ENCODE measurements around the gene MORN1.

MORN1 gene

GRCh38 chr1:2304921-2305681 is 86.3 kb downstream of the MORN1 start:
- no peak for DNase-seq (ENCODE audit: low spot score)
- no peak for TF ChIP-seq CTCF (IDR thresholded peaks at IDR 0.05; ENCODE audit: extremely low read depth, insufficient read depth, missing control alignments)
- in situ Hi-C loops (cut with MboI; ENCODE audit: low pct_unique_long_range_greater_than_20kb, low sequenced_read_pairs, unreplicated experiment): no loop called here

- no peak for TF ChIP-seq CTCF (IDR thresholded peaks at IDR 0.05; ENCODE audit: extremely low read depth, insufficient read depth, missing control alignments)
- in situ Hi-C loops (cut with MboI; ENCODE audit: low pct_unique_long_range_greater_than_20kb, low sequenced_read_pairs, unreplicated experiment): no loop called here
- no peak for DNase-seq (ENCODE audit: low spot score)
Observed at GRCh38 chr1:2304282-2304681, 87.1 kb downstream of the MORN1 start.

DNA sequence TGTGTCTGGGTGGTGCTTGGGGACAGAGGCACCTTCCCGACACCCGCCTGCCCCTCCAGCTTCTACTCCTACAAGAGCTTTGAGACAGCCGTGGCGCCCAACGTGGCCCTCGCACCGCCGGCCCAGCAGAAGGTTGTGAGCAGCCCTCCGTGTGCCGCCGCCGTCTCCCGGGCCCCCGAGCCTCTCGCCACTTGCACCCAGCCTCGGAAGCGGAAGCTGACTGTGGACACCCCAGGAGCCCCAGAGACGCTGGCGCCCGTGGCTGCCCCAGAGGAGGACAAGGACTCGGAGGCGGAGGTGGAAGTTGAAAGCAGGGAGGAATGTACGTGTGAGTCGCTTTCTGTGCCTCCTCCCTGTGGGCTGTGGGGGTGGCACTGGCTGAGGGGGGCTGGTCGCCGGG is 87.6 kb downstream of the MORN1 start:
- in situ Hi-C loops (cut with MboI; ENCODE audit: low pct_unique_long_range_greater_than_20kb, low sequenced_read_pairs, unreplicated experiment): no loop called here
- DNase-seq (ENCODE audit: low spot score): no peak
- no peak for TF ChIP-seq CTCF (IDR thresholded peaks at IDR 0.05; ENCODE audit: extremely low read depth, insufficient read depth, missing control alignments)

GRCh38 chr1:2303016-2303775 is 88.2 kb downstream of the MORN1 start:
- no peak for DNase-seq (ENCODE audit: low spot score)
- in situ Hi-C loops (cut with MboI; ENCODE audit: low pct_unique_long_range_greater_than_20kb, low sequenced_read_pairs, unreplicated experiment): no loop called here
- no peak for TF ChIP-seq CTCF (IDR thresholded peaks at IDR 0.05; ENCODE audit: extremely low read depth, insufficient read depth, missing control alignments)

DNA sequence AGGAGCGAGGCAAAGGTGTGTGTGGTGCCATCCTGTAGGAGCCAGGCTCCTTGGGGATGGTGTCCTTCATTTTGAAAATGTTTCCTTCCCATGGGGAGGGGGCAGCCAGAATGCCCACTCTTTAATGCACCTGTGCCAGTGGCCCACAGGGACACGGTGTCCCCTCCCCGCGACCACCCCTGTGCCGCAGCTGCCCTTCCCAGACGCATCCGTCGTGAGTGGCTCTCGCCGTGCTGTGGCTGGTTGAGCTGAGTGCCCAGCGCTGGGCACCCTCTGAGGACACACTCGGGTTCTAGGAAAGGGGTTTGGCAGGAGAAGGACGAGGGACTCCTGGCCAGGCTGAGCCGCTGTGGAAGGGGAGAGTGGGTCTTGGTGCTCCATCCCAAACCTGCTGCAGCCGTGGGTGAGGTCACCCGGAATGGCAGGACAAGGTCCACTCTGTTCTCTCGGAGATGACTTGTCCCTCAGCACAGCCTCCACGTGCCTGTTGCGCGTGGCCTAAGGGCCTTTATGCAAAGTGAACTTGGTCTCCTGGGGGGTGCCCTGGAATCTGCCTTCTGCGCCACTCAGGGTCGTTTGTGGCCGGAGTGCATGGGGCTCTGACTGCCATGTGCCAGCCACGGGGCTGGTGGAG is 88.9 kb downstream of the MORN1 start:
- in situ Hi-C loops (cut with MboI; ENCODE audit: low pct_unique_long_range_greater_than_20kb, low sequenced_read_pairs, unreplicated experiment): no loop called here
- no peak for TF ChIP-seq CTCF (IDR thresholded peaks at IDR 0.05; ENCODE audit: extremely low read depth, insufficient read depth, missing control alignments)
- no peak for DNase-seq (ENCODE audit: low spot score)

DNA sequence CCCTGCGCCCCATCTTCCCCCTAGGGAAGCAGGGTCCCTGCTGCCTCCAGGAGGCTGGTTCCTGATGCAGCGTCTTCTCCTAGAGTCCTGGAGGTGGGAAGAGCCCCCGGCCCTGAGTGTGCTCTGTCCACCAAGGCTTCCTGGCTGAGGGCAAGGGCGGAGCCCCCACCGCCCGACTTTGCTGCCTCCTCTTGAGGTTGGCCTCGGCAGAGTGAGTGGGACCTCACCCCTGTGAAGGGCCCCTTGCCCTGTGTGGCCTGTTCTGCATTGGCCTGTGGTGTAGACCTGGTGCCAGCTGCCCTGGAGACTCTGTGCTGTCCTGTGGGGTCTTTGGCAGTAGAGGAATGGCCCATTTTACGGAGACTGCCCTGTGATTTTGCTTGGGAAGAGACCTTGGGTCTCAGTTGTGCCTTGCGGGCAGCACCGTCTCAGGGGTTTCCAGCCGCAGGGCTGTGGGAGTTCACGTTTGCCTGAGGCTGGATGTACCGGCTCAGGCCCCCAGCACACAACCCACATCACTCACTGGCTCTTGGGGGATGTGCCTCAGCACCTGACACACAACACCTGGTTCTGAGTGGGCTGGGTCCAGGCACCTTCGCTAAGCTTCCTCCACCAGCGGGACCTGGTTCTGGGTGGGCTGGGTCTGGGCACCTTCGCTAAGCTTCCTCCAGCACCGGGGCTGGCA is 89.6 kb downstream of the MORN1 start:
- no peak for DNase-seq (ENCODE audit: low spot score)
- in situ Hi-C loops (cut with MboI; ENCODE audit: low pct_unique_long_range_greater_than_20kb, low sequenced_read_pairs, unreplicated experiment): no loop called here
- no peak for TF ChIP-seq CTCF (IDR thresholded peaks at IDR 0.05; ENCODE audit: extremely low read depth, insufficient read depth, missing control alignments)
